VCaP (cell line): ENCODE data around the gene FOS.
"Not testable (repeated sequence)": the region's sequence is repeated elsewhere in the genome, so short reads cannot be mapped to it uniquely, and the experiment has no call there.

Experiments used
- H3K27ac ChIP-seq: fragments of 450-650 bp; 2 replicates; pipeline ENCODE4 v1.5.1; 2017
- TF ChIP-seq, protein P1 (sequence below): fragments of 450-650 bp; conservative IDR thresholded peaks from 2 replicates; pipeline ENCODE4 v1.5.1; 2017; ENCODE audit warnings: mild to moderate bottlenecking, moderate library complexity

FOS gene

GRCh38 chr14:75234173-75235115 is 44.2 kb upstream of the FOS start:
- TF ChIP-seq, protein P1, sequence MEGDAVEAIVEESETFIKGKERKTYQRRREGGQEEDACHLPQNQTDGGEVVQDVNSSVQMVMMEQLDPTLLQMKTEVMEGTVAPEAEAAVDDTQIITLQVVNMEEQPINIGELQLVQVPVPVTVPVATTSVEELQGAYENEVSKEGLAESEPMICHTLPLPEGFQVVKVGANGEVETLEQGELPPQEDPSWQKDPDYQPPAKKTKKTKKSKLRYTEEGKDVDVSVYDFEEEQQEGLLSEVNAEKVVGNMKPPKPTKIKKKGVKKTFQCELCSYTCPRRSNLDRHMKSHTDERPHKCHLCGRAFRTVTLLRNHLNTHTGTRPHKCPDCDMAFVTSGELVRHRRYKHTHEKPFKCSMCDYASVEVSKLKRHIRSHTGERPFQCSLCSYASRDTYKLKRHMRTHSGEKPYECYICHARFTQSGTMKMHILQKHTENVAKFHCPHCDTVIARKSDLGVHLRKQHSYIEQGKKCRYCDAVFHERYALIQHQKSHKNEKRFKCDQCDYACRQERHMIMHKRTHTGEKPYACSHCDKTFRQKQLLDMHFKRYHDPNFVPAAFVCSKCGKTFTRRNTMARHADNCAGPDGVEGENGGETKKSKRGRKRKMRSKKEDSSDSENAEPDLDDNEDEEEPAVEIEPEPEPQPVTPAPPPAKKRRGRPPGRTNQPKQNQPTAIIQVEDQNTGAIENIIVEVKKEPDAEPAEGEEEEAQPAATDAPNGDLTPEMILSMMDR = no peak
- H3K27ac ChIP-seq = no peak overlapping the region

DNA sequence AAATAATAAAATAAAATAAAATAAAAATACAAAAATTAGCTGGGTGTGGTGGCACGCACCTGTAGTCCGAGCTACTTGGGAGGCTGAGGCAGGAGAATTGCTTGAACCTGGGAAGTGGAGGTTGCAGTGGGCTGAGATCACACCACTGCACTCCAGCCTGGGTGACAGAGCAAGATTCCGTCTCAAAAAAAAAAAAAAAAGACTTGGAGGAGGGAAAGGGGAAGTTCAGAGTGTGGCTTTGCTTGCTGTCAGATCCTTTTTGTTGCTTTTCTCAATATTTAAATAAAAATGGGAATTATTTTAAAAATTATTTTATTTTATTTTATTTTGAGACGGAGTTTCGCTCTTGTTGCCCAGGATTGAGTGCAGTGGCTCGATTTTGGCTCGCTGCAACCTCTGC is 43.4 kb upstream of the FOS start:
- H3K27ac ChIP-seq = not testable (repeated sequence)

DNA sequence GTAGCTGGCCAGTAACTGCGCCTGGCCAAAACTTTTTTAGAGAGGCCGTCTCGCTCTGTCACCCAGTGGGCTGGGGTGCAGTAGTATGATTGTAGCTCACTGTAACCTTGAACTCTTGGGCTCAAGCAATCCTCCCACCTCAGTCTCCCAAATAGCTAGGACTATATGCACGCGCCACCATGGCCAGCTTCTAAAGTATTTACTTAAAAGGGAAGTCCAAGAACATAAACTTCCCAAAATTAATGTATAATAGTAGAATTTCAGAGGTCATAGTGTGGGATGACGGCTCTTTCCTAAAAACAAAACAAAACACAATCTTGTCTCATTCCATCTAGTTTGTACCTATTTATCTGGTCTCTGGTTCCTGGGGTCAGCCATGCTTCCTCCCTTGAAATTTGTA is 42.2 kb upstream of the FOS start:
- TF ChIP-seq, protein P1 = no peak
- no peak overlapping the region for H3K27ac ChIP-seq

DNA sequence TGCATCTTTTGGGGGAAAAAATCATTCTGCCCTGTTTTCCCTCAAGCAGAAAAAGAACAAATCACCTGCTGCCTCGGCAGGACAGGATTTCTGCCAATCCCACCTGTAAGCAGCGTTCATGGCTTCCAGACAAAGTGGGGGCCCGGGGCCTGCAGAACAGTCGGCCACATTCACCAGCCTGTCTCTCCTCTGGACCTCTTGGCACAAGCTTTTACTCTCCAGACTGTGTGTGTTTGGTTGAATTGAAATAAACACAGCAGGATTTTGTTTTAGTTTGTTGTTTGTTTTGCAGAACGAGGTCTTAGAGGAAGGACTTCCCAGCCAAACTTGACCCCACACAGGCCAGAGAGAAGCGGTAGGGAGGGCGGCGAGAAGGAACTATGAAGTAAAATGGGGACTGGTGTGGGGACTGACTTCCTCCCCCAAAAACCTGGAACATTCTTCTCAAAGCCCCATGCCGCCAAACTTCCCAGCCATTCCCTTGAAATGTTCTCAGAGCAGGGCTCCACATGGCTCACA is 41.7 kb upstream of the FOS start:
- TF ChIP-seq, protein P1 = no peak
- H3K27ac ChIP-seq = no peak overlapping the region

- no peak overlapping the region for H3K27ac ChIP-seq
- TF ChIP-seq, protein P1 = no peak
These were observed 39.7 kb upstream of the FOS start for GRCh38 chr14:75238756-75239455.

- no peak overlapping the region for H3K27ac ChIP-seq
- TF ChIP-seq, protein P1 = no peak
These were observed 37.8 kb upstream of the FOS start for GRCh38 chr14:75240781-75241180.

GRCh38 chr14:75242546-75243273 is 35.9 kb upstream of the FOS start:
- TF ChIP-seq, protein P1 = no peak
- H3K27ac ChIP-seq = no peak overlapping the region
